AG04449 (cell line): Measurements from ENCODE around the gene FOXL2NB.
A peak's percentile ranks its signal among the peaks of the same experiment; 100 is the strongest.

ENCODE experiments used
- CTCF ChIA-PET: fragments of 350-600 bp; formaldehyde crosslinking; extraction: SDS; loops from one replicate; lab custom pipeline; 2021; ENCODE audit warnings: antibody characterized with exemption; lab: Yijun Ruan, JAX
- POLR2A ChIA-PET: fragments of 400-600, 350-600 bp; formaldehyde crosslinking; extraction: SDS; loops from one replicate; lab custom pipeline; 2020; ENCODE audit warnings: antibody characterized with exemption, inconsistent platforms; lab: Yijun Ruan, JAX
- DNase-seq: peaks from one replicate; pipeline ENCODE4 v3.0.0-alpha.2; 2010; ENCODE audit warnings: low read depth, low spot score
- H3K4me3 ChIP-seq: 2 replicates; pipeline ENCODE4 v1.5.1; 2011; ENCODE audit warnings: low read depth, mild to moderate bottlenecking, control low read depth, low read length
- CTCF ChIP-seq: IDR thresholded peaks from one replicate; pipeline ENCODE4 v1.5.1; 2011; ENCODE audit warnings: mild to moderate bottlenecking, moderate library complexity, low read length, control low read depth, inconsistent platforms; ENCODE audit not compliant: insufficient read depth; ENCODE audit errors: missing control alignments

Gene FOXL2NB

GRCh38 chr3:138933981-138934691 is 12.9 kb upstream of the FOXL2NB start:
- no peak for TF ChIP-seq CTCF
- ChIA-PET POLR2A (no interaction called here), CTCF (interaction anchor here (0.7 to 13.4 kb wide), 14 partner anchors 9 to 519 kb away, joined by 3 to 355 read pairs (median 5); partner anchors contain the start of genes CEP70, FOXL2 and FOXL2NB)
- H3K4me3 ChIP-seq = no peak overlapping the region
- DNase-seq = no peak

DNA sequence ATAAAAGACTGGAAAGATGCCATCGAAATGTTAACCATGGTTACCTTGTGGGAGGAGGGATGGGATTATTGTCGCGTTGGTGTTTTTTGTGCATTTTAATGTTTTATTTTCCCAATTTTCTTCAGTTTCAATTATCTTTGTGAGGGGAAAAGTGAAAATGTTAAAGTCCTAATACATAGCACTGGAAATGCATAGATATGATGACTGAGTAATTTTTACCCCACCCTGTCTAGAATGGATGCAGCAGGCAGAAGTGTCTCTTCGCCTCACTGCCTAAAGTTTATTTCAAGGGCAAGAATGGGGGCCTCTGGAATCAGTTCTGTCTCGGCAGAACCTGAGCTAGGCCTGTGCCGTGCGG is 11.5 kb upstream of the FOXL2NB start:
- no peak overlapping the region for H3K4me3 ChIP-seq
- TF ChIP-seq CTCF = no peak
- ChIA-PET CTCF (interaction anchor here (0.7 to 13.4 kb wide), 52 partner anchors 7 to 501 kb away, joined by 3 to 355 read pairs (median 5); partner anchors contain the start of genes CEP70, ESYT3, FOXL2 and FOXL2NB), POLR2A (interaction anchor here (1.7 kb wide), 1 partner anchor 12 kb away, joined by 9 read pairs; the partner anchor contains the start of genes FOXL2 and FOXL2NB)
- no peak for DNase-seq

GRCh38 chr3:138935863-138936740 is 10.9 kb upstream of the FOXL2NB start:
- no peak for DNase-seq
- TF ChIP-seq CTCF = peak; percentile 98
- POLR2A ChIA-PET = interaction anchor here (0.6 to 1.7 kb wide), 2 partner anchors 11 to 20 kb away, joined by 3 to 9 read pairs; partner anchors contain the start of genes FOXL2 and FOXL2NB
- CTCF ChIA-PET = interaction anchor here (0.5 to 13.4 kb wide), 58 partner anchors 9 to 594 kb away, joined by 3 to 355 read pairs (median 4); partner anchors contain the start of genes CEP70, ESYT3, FOXL2 and FOXL2NB
- H3K4me3 ChIP-seq = peak overlapping the region; percentile 60

GRCh38 chr3:138936741-138937689 is 10.0 kb upstream of the FOXL2NB start:
- CTCF ChIA-PET = interaction anchor here (0.8 to 13.4 kb wide), 37 partner anchors 8 to 502 kb away, joined by 3 to 355 read pairs (median 5); partner anchors contain the start of genes CEP70, ESYT3, FOXL2 and FOXL2NB
- no peak for DNase-seq
- no peak overlapping the region; the same call in 1 of the 2 replicates for H3K4me3 ChIP-seq
- POLR2A ChIA-PET = interaction anchor here (1.7 kb wide), 1 partner anchor 10 kb away, joined by 9 read pairs; the partner anchor contains the start of genes FOXL2 and FOXL2NB
- TF ChIP-seq CTCF = no peak

DNA sequence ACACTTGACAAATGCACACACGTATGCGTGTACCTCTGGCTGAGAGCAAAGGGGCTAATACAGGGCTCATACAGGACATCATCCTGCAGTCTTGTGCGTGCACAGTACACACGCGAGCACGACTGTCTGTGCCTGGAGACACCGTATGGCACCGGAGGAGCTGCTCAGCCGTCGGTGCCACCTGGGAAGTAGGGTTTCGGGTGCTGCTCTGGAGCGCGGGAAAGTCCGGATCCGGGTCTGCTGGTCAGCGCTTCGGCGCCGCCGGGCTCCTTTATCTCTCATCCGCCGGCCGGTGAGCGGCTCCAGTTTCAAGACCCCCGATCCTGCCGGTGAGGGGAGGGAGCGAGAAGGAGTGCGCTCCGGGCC is 9.3 kb upstream of the FOXL2NB start:
- no peak overlapping the region for H3K4me3 ChIP-seq
- CTCF ChIA-PET = interaction anchor here (2.1 to 13.4 kb wide), 3 partner anchors 12 to 44 kb away, joined by 35 to 355 read pairs (median 42); partner anchors contain the start of genes FOXL2 and FOXL2NB
- DNase-seq = no peak
- TF ChIP-seq CTCF = no peak
- POLR2A ChIA-PET = no interaction called here
